ENCODE data around the gene TIMM23.
"Not testable (repeated sequence)": the region's sequence is repeated elsewhere in the genome, so short reads cannot be mapped to it uniquely, and the experiment has no call there.

TIMM23 gene, protein sequence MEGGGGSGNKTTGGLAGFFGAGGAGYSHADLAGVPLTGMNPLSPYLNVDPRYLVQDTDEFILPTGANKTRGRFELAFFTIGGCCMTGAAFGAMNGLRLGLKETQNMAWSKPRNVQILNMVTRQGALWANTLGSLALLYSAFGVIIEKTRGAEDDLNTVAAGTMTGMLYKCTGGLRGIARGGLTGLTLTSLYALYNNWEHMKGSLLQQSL

DNA sequence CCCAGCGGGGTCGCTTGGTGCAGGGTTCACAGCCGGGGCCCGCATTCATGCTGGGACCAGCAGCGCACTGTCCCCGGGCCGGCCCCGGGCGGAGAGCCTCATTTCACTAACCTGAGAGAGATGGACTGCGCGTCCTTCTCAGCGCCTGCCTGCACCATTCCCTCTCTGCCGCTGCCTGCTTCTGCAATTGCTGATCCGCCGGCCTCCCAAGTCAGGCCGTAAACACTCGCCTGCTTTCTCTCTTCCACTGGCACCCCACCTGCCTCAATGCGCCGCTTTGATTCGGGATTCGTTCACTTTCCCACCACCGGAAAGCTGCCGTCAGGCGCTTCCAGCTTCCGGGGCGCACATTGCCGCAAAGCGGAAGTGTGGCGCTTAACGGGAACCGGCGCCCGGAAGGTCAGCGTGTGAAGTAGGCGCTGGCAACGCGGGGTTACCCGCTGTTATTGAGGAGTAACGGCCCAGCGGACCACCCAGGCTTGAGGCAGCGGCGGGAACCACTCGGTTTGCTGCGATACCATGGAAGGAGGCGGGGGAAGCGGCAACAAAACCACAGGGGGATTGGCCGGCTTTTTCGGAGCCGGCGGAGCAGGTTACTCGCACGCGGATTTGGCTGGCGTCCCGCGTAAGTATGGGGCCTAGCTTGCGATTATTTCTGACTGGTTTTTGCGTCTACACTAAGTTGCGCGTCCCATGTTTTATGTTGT lies at the start of gene TIMM23:
TIMM23 (plus strand) TSS at position 384 of the 707 bp plus-strand sequence; CDS start at position 520, 136 bp downstream.
- DNase-seq, result peak; percentile 85

DNA sequence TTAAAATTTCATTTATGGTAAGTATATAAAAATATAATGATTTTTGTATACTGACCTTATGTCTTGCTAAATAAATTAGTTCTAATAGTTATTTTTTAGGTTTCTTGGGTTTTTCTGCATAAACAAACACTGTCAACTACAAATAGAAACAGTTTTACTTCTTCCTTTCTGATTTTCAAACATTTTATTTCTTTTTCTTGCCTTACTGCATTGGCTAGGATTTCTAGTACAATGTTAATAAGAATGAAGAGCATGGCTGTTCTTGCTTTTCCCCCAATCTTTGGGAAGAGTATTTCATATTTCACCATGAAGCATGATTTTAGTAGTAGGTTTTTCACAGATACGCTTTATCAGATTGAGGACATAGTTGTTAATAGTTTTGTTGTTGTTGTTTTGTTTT lies 45.5 kb upstream of the TIMM23 start:
- not testable (repeated sequence) for DNase-seq

DNA sequence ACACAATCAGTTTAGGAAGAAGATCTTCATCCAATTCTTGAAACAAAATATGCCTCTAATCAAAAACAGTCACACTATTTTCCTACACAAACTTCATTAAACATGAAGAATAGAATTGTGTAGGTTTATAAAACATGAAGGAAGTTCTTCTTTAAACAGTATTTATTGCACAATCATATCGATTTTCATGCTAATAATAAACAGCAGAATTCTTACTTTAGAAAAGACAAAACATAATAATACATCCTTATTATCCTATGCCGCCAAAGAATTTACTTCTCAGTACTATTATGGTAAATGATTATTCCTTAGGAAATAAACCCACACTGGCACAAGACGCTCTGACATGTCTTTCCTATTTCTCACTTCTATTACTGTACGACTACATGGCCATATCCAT lies 41.0 kb upstream of the TIMM23 start:
- not testable (repeated sequence) for DNase-seq

DNA sequence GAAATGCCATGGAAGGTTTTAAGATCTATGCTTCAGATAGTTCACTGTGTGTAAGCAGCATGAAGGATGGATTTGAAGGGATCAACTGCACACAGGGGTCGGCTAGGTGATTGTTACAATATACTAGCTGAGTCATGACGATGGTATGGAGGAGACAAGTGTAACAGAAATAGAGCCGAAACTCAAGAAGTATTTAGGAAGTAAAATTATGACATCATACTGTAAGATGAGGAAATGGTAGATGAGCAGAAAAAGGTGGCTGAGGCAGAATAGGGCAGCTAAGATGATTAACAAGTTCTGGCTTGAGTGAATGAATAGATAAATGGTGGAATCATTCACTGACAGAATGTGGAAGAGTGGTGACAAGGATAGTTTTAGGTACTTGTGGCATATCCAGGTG lies 37.5 kb upstream of the TIMM23 start:
- not testable (repeated sequence) for DNase-seq

DNA sequence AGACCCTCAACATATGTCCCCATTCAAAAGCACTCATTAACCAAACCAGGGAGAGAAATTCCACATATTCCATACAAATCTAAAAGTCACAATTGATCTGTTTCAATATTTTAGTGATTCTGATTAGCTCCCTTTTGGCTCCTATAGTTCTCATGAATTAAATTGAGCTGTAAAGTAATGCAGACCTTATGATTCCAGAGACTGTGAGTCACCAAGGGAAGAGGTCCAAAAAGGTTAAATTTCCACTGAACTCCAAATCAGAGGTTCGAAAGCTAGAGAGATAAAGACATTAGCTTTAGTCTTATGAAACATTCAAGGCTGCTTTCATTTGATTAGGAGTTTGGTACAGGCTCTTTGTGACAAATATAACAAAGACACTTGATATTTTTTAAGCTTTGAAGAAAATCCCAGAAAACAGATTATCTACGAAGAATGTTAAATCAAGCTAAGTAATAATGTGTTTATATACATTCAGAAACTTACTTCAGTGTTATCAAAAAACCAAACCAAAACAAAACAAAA lies 33.1 kb upstream of the TIMM23 start:
- not testable (repeated sequence) for DNase-seq

DNA sequence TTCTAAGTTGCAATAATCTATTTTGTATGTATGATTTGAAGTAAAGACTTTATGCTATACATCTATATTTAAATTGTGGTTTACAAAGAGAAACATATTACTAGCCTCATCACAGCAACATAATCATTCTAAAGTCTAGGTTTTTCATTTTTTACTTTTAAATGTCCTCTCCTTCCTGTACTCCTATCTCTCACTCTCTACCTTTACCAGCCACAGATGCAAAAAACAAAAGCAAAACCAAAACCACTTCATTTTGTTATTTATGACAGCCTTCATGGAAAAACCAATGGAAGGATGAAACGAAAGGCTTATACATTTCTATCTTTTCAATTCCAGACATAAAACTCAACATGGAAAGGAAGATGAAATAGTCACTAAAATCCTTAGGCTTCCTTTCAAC lies 31.1 kb upstream of the TIMM23 start:
- DNase-seq, result not testable (repeated sequence)

DNA sequence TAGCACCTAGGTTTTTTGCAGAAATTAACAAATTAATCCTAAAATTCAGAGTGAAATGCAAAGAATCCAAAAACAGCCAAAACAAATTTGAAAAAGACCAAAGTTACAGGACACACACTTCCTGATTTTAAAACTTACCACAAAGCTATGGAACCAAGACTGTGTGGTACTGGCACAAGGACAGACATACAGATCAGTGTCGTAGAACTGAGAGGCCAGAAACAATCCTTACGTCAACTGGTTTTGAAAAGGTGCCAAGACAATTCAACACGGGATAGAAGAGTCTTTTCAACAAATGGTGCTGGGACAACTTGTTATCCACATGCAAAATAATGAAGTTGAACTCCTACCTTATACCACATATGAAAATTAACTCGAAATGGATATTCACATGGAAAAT lies 26.8 kb upstream of the TIMM23 start:
- not testable (repeated sequence) for DNase-seq

DNA sequence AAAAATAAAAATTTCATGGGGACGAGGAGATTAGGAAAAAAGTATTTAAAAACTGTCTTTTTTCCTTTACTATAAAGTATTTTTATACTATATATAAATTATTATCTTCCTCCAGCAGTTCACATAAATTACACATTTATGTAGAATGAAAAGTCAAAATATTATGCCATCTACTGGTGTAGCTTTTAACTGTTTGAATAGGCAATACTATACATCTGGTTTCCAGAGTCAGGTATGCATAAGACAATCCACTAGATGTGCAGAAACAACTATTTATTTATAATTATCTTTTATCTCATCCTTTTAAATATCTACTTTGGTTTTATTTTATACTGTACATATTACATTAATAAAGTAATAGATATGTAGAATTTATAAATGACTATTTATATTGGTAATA lies 24.9 kb upstream of the TIMM23 start:
- not testable (repeated sequence) for DNase-seq

DNA sequence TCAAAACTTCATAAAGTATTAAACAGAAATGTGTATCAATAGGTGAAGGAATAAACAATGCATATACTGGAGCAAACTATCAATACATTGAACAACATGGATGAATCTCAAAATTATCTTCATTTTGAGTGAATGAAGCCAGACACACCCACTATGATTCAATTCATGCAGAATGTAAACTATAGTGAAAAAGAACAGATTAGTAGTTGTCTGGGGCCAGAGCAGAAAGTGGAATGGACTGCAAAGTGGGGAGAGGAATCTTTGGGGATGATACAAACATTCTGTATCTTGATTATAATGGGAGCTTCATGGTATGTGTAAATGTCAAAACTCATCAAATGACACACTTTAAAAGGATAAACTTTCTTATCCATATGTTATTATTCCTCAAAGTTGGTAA lies 23.5 kb upstream of the TIMM23 start:
- DNase-seq, result not testable (repeated sequence)

DNA sequence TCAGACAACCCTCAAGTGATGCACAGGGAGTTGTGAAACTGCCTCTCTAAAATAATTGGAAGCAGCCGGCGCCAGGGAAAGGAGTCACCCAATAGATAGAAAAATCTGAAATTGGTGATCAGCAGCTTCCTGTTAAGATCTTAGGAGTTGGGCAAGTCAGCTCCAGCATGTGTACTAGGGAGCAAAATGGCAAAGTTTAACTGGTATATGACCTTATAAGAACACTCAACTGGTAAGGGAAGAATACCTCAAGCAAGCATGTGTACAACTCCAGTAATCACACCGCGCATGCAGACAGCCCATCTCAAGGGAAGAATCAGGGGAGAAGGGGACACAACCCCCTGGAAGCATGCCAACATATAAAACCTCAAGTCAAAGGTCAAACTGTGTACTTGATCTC lies 17.9 kb upstream of the TIMM23 start:
- DNase-seq, result not testable (repeated sequence)

DNA sequence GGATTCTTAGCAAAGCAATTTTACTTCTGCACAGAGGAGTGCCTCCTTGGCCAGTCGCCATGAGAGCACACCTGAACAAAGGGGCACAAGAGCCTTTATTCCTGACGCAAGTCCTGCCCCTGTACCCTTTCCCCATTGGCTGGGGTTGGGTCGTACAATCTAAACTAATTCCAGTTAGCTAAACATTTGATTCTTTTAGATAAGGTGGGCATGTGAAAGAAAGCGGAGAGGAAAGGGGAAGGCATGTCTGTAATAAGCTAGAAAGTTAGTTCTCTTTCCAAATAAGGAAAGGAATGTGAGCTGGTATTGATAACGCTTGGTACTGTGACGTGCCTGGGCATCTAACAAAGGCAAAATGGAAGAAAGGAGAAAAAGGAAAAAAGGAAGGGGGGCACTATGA lies 15.7 kb upstream of the TIMM23 start:
- not testable (repeated sequence) for DNase-seq

DNA sequence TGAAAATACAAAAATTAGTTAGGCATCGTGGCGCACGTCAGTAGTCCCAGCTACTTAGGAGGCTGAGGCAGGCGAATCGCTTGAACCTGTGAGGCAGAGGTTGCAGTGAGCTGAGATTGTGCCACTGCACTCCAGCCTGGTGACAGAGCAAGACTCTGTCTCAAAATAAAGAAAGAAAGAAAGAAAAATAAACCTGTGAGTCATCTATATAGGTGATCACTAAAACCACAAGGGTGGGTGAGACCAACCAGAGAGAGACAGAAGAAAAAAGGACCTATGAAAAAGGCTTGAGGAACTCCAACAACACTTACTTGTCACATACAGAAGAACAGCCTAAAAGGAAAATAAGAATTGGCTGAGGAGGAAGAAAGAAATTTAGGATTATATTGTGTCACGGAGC lies 14.4 kb upstream of the TIMM23 start:
- not testable (repeated sequence) for DNase-seq

DNA sequence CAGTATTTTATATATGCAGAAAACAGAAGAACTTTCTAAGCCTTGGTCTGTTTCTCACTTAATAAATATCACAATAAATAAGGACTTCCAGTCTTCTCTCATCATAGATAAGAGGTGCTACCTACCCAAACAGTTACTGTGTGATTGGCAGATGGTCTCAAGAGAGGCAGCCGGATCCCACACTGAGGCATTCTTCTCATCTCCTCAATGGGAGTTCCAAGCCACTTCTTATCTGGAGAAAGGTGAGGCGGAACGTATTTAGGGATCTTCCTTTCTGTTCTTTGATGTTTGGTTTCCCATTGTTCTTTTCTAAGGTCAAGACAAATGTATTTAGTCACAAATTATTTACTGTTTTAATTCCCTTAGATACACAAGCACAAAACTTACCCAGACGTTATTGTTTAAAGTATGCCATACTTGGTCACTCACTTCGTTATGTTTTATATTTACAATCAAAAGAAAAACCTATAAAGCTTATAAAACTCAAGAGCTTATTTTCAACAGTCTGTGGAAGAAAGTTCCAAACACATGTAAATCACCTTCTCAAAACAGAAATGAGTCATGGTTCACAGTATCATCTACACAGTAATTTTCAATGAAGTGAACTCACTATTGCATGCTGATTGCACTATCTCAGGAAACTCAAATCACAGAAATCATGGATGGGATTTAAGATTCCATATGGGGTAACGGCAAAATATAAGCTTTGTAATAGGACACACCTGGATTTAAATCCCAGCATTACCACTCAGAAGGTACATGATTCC lies 9.4 kb upstream of the TIMM23 start:
- DNase-seq, result not testable (repeated sequence)

DNA sequence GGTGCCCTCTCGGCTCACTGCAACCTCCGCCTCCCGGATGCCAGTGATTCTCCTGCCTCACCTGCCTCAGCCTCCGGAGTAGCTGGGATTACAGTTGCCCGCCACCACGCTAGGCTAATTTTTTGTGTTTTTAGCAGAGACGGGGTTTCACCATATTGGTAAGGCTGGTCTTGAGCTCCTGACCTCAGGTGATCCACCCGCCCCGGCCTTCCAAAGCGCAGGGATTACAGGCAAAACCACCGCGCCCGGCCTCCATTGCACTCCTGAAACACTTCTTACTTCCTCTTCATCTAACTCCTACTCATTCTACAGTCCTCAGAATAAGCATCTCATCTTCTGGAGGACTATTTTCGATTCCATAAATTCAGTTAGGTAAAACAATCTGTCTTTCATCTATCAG lies 1.3 kb upstream of the TIMM23 start:
- not testable (repeated sequence) for DNase-seq

DNA sequence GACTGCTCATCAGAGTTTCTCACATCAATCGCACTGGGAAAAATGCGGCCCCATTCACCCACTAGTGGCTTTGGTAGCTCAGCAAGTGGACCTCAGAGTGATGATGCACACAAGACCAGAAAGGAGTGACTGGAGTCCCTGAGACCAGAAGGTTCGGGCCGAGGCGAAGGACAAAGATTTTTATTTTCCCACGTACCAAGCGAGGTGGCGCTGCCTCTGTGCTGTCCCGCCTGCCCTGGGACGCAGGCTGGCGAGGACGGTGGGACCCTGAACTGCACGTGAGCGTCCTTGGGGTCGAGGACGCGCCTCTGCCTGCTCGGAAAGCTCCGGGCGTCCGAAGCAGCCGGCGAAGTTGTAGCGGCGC lies 565 bp upstream of the TIMM23 start:
- not testable (repeated sequence) for DNase-seq

DNA sequence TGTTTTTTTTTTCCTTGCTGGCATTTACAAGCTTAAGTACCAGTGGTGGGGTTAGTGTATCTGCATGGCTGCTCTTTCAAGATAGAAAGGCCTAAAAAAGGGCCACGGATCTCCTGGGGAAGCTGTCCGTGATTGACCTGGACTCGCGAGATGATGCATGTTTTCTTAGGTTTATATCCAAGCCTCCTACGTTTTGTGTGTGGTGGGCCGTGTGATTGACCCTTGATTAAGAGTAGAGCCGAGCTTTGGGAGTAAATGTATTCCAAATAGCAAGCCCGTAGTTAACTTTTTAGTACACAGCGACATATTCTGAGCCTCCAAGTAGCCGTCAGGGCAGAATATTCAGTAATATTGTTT lies 502 bp downstream of the TIMM23 start:
- not testable (repeated sequence) for DNase-seq

DNA sequence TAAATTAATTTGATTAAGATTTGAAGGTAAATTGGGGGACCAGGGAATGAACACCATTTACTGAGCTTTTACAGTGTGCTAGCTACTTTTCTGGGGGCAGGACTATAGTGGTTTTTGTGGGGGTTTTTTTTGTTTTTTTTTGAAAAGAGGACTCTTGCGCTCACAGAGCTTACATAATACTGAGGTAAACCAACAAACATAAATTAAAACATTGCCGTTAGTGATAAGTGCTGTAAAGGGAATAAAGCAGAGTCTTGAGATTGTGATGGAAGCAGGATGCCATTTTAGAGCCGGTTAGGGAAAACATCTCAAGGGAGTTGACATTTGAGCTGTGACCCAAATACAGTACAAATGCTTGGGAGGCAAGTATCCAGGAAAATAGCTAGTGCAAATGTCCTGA lies 1.8 kb downstream of the TIMM23 start:
- DNase-seq, result not testable (repeated sequence)

DNA sequence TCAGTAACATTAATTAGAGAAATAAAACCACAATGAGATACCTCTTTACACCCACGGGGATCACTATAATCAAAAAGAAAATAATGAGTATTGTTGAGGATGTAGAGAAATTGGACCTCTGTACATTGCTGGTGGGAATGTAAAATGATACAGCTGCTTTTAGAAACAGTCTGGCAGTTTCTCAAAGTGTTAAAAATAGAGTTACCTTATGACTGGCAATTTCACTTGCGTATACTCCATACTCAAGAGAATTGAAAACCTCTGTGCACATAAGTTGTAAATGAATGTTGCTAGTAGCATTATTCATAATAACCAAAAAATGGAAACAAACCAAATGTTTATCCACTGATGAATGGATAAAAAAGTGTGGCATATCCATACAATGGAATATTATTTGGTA lies 6.3 kb downstream of the TIMM23 start:
- not testable (repeated sequence) for DNase-seq

DNA sequence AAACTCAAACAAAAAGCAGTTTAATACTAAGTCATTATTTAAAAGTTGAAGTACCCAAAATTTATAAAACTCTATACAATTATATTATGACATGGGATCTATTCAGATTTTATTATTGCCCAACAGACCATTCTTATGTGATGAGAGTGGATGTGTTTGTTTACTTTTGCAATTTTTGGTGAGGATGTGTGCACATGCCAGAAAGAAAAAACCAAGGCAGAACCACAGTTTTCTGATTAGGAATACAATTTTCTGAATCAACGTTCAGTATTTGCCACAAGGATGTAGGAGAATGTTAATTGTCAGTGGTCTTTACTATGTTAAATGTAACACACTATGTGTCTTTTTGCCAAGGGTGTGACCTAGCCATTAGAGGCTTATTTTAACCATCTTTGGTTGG lies 9.1 kb downstream of the TIMM23 start:
- not testable (repeated sequence) for DNase-seq

DNA sequence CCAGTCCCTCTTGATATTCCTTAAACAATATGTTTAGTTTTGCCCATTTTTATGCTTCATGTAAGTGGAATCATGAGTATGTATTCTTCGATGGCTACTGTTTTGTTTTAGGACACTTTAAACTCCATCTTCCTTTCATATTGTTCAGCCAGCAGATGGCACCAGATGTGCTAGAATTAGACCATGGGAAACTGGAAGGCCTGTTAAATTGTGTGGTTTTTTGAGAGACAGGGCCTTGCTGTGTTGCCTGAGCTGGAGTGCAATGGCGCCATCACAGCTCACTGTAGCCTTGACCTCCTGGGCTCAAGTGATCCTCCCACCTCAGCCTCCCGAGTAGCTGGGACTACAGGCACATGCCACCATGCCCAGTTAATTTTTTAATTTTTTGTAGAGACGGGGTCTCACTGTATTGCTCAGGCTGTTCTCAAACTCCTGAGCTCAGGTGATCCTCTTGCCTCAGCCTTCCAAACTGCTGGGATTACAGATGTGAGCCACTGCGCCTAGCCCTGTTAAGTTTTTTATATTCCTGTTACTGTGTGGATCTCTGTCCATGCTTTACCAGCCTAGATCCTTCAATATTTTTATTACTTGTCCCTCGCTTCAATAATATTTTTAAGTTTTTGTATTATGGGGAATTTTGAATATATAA lies 11.4 kb downstream of the TIMM23 start:
- DNase-seq, result peak; percentile 7

DNA sequence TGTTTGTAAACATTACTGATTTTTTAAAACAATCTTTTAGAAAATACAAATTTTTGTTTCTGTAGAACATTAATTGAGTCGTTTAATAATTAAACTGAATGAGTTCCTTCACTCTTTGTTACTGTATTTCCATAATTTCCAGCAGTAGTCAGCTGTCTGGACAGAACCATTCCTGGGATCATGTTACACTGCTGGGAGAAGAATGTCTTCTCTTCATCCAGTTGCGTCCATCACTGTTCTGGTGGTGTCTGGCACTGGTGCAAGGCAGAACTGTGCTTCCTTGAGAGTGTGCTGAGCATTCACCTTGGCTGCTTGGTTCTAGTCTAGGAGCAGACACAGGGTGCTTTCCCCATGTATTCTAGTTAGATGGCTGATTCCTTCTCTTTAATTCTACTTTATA lies 12.2 kb downstream of the TIMM23 start:
- not testable (repeated sequence) for DNase-seq

DNA sequence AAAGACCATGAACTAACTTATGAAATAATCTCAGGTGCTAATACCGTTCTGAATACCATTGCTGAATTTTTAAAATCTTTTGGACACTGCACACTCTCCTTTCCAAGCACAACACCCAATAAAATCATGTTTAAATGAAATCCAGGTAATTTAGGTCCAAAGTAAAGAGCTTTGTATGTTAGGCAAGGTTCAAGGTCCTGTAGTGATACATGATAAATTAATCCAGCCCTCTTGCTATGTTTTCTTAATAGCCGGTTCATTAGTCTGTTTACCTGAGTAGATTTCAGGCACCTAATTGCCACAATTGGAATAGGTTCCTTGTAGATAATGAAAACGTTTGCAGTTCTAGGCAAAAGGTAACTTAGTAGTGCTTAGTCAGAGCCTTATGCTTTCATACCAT lies 13.3 kb downstream of the TIMM23 start:
- DNase-seq, result not testable (repeated sequence)

DNA sequence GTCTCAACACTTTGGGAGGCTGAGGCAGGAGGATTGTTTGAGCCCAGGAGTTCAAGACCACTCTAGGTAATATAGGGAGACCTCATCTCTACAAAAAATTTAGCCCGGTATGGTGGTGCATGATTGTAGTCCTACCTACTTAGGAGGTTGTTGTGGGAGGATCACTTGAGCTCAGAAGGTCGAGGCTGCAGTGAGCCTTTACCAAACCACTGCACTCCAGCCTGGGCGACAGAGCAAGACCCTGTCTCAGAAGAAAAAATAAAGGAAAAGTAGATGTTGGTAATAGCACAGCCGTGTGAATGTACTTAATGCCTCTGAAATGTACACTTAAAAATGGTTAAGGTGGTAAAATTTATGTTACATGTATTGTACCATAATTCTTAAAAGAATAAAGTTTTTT lies 25.3 kb downstream of the TIMM23 start:
- DNase-seq, result no peak

All from NCI-H69 (cell line).